NCI-H526 (cell line): ENCODE results near the gene SNX30.
"Not testable (repeated sequence)": the region's sequence is repeated elsewhere in the genome, so short reads cannot be mapped to it uniquely, and the experiment has no call there.

Experiments
- DNase-seq, 2 experiments: peaks; one replicate each; lab custom pipeline; 2025; lab: John Stamatoyannopoulos, UW

The SNX30 gene

DNA sequence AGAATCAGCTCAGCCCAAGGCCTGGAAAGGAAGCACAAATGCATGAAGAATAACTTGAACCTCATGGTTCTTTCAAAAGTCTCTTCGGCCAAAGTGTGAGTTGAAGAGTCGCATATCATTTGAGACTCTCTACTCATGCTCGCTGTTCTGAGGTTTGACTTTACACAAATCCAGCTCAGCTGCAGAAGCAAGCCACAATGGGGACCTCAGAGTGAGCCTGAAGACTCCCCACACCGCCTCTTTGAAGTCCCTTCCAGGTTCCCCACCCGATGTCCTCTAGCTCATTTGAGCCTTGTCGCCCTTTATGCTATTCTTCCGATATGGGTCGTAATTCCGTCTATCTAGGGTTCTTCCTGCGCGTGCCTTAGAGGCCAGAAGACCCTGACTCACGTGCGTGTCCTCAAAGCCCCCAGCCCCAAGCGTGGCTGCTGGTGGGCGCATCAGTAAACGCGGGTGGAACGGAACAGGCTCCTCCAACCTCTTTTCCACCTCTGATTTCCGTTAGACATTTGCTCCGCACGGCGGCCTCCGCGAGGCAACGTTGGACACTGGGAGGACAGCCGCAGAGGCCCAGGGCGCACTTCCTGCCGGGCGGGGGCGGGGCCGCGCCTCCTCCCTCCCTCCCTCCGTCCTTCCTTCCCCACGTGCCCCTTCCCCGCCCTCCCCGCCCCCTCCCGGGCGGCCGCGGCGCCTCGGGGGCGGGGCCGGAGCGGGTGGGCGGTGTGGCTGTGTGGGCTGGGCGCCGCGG is at the start of gene SNX30:
Gene SNX30, plus strand, starts transcription at position 745 of the 748 bp plus-strand sequence. CDS start 242 bp downstream, outside the sequence.
- DNase-seq, result peak; percentile 21 to 84

- DNase-seq, result no peak
These were observed 47.3 kb upstream of the SNX30 start for GRCh38 chr9:112703304-112703703.

DNA sequence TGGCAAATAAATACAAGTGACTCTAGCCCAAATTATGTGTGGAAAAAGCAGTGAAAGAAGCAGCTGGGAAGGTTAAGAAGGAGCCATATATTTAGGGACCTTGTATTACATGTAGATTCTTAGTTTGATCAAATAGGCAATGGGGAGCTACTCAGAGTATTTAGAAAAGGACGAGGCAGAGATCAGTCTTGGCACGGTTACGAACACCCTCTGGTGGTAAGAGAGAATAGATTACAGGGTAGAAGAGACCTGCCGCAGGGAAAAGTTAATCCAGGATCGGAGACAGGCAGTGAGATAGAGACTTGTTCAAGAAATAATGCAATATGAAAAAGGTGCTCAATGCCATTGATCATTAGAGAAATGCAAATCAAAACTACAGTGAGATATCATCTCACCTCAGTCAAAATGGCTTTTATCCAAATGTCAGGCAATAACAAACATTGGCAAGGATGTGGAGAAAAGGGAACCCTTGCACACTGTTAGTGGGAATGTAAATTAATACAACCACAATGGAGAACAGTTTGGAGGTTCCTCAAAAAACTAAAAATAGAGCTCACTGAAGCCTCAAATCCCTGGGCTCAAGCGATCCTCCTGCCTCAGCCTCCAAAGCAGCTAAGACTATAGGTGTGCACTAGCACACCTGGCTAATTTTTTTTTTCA is 44.7 kb upstream of the SNX30 start:
- peak; percentile 62 to 63 for DNase-seq

GRCh38 chr9:112711050-112711689 is 39.4 kb upstream of the SNX30 start:
- peak in 1 of 2 experiments; percentile 31 for DNase-seq

DNA sequence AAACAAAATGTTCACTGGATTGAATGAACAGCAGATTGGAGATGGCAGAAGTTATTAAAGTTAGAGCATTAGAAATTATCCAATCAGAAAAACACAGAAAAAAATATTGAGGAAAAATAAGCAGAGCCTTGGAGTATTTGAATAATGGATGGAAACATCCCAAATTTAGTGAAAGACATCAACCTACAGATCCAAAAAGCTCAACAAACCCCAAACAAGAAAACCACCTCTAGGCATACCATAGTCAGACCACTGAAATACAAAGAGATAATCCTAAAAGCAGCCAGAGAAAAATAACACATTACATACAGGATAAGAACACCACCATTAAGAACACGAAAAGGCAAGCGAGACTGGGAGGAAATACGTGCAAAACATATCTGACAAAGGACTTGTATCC is 37.9 kb upstream of the SNX30 start:
- DNase-seq, result no peak

- peak; percentile 90 to 97 for DNase-seq
These were observed 32.8 kb upstream of the SNX30 start, which contains the start of gene INIP for GRCh38 chr9:112717661-112718331. Gene INIP, minus strand, starts transcription at chr9:112718117. Its CDS starts 1,632 bp downstream, at chr9:112716485.

DNA sequence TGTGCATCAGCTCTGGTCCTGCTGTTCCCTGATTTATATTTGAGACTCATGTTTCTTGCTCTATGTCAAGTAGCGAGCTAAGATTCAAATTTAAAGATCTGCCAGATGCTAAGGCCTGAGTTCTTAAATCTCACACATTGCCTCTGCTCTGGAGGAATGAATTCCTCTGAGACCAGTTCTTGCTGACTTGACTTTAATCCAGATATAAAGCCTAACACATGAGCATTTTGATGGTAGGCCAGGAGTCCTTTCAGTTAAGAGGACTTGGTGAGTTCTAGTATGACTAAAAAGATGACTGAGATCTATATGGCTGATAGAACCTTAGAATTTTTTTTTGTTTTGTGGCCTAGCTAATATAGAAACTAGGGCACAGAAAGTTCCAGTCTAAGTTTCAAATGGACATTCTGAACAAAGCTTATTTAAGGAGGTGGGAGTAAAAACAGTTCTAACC is 31.3 kb upstream of the SNX30 start:
- no peak for DNase-seq

GRCh38 chr9:112719696-112720095 is 30.9 kb upstream of the SNX30 start:
- no peak for DNase-seq

DNA sequence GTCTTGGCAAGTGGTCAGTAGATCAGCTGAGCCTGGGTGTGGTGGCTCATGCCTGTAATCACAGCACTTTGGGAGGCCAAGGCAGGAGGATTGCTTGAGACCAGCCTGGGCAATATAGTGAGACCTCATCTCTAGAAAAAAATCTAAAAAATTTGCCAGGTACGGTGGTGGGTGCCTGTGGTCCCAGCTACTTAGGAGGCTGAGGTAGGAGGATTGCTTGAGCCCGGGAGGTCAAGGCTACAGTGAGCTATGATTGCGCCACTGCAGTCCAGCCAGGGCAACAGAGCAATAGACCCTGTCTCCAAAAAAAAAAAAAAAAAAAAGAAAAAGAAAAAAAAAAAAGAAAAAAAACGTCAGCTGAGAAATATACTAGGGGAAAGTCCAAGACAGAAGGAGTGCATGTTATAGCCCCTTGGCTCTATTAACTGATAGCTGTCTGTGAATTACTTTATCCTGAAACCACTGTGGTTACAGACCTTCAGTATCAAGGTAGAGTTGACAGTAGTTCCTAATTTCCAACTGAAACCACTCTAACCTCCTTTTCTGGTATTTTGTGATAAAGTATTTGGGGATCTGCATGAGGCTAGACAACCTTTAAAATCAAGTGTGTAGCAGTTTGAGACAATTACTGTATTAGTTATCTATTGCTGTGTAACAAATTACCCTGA is 30.3 kb upstream of the SNX30 start:
- no peak for DNase-seq

GRCh38 chr9:112722749-112723148 is 27.8 kb upstream of the SNX30 start:
- not testable (repeated sequence) for DNase-seq

DNA sequence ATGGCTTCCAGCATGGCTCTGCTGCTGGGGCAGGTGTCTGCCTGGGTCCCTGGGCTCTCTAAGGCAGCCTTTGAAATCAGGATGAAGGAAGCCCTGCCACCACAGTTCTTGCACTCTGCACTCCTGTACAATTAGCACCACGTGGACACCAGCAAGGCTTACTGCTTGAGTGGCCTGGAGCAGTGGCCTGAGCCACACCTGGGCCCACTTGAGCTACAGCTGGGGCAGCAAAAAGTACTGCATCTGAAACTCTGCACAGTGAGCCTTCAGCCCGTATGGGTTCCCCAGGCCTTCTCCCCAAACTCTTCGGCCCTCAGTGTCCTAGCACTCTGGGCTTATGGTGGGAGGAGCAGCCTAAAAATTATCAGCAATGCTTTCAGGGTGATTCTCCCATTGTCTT is 24.6 kb upstream of the SNX30 start:
- no peak for DNase-seq

- no peak for DNase-seq
These were observed 24.1 kb upstream of the SNX30 start for GRCh38 chr9:112726428-112726827.

DNA sequence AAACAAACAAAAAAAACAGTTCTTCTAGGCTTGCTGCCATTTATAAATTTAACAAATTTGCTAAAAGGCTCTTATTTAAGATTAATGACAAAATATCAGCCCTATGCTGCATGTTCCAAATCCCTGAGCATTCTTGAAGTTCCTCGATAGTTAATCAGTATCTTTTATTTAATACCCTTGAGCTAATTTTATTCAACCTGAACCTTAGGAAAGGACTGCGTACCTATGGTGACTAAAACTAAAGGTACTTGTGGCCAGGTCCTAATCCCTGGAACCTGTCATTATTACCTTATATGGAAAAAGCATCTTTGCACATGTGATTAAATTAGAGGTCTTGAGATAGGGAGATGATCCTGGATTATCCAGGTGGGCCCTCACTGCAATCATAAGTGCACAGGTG is 22.2 kb upstream of the SNX30 start:
- DNase-seq, result no peak

DNA sequence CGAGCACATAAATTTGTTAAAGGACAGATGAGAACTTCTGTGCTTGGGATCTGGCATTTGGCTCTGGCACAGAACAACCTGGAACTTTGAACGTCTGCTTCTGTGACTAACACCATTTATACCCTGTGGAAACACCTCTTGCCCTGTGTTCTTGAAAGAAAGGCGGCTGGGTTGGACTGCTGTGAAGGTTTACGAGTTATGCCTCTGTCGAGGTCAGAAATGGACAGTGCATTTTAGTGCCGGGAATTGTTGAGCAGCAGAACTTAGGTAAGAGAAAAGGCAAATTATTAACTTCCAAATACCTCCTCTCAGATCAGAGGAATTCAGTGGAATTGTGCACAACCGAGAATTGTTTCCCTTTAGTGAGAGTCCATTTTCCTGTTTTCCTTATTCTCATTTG is 18.6 kb upstream of the SNX30 start:
- no peak for DNase-seq

DNA sequence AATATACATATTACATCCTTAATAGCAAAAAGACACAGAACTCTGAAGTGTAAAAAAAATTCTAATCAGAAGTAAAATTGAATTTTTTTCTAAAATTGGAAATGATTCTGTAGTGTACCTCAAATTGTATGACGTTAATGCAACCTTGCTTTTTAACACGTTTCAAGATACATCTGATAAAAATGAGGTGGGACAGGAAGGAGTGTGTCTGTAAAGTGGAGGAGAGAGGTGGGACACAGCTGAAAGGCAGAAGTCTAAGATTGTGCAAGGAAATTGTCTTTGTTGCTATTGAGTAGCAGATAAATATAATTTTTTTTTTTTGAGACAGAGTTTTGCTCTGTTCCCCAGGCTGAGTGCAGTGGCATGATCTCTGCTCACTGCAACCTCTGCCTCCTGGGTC is 15.7 kb upstream of the SNX30 start:
- no peak for DNase-seq

DNA sequence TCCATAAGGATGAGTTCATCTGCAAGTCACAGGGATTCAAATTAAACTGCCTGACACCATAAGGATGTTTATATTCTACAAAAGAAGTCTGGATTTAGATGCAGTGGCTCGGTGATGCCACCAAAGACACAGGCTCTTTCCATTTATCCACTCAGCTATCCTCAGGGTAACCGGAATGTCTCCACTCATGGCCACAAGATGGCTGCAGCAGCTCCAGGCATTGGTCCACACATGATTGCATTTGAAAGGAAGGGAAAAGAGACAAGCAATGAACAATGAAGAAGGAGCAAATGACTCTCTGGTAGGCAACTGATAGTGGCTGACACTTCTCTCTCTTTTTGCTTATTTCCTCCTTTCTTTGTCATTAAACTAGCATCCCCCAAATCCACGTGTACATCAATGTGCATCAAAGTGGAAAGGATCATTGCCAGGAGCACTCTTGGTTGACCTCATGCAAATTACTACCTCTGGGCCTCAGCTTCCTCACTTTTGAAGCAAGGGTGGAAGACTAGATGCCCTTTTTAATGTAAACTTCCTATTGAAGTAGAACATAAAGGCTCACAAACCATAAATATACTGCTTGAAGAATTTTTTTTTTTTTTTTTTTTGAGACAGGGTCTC is 7.2 kb upstream of the SNX30 start:
- DNase-seq, result no peak

GRCh38 chr9:112744177-112744576 is 6.4 kb upstream of the SNX30 start:
- DNase-seq, result no peak

DNA sequence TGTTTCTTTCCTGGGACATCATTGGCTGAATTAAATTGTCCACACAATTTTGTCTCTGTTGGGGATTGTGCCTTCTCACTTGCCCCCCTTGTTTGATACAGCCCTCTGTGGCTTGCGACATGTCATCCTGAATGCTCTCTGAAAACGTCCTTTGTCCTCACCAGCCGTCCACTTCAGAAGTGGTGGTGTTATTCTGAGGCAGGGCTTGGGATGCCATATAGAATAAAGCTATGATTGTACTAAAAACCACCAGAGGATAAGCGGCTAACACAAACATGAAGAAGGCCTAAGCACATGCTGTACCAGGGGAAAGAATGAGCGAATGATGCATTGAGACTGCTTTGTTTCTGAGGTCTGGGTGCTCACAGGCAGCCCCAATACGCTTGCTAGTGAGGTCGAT is 3.5 kb upstream of the SNX30 start:
- no peak for DNase-seq

GRCh38 chr9:112750764-112751055 is 150 bp downstream of the SNX30 start:
- no peak for DNase-seq

DNA sequence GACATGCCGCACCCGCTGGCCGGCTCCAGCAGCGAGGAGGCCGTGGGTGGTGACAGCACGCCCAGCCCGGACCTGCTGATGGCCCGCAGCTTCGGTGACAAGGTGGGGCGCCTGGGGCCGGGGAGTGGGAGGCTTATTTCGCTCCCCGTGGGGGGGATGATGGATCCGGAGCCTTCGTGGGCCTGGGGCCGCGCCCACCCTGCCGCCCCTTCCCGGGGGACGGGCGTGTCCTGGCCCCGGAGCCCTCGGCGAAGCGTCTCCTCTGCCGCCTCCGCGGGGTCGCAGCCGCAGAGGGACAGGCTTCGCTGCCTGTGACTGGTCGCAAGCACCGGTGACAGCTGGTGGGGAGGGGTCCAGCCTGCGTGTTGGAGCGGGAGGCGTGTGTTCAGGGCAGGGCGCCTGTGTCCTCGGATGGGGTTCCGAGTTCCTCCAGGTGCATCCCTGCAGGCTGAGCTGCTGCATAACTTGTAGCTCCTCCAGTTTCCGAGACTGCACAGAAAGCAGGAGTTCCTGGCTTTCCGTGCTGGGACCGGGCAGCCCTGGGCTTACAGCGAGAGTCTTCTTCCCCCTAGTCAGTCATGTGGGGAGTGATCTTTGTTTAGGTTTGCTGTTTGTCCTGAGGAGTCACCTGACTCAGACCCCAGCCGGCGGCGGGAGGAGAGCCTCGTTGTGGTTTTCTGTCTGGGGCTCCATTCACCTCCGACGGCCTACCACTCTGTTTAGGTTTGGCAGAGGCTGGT is 666 bp downstream of the SNX30 start:
- DNase-seq, result peak; percentile 63 to 69
